Stimulated activated CD4-positive, alpha-beta T cell treated with anti-CD3 and anti-CD28 coated beads, TNF-alpha, amount 100 ng/mL, for 48 hours (primary cell): Measurements from ENCODE around the gene PSAPL1.
"Not testable (repeated sequence)": the region's sequence is repeated elsewhere in the genome, so short reads cannot be mapped to it uniquely, and the experiment has no call there.

Experiments
- DNase-seq, 3 donors: peaks; one replicate each; pipeline ENCODE4 v3.0.0-alpha.2; 2020; ENCODE audit warnings: low read depth in 3 of 3

Gene PSAPL1

DNA sequence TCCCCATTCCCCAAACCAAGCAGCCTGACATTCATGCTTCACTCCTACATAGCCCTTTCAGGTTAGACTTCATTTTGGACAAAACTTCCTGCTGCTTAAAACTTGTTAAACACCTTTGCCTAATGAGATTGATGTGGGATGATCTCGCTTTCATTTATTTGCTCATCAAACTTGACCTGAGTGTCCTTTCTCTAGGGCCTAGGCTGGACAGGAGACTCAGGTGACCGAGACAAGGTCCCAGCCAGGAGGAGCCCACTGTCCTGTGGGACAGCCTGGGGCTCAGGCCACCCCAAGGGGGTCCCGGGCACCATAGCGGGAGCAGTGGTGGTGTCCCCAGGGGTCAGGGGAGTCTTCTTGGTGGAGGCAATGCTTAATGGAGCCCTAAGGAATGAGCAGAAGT is 23.7 kb upstream of the PSAPL1 start:
- DNase-seq = no peak

GRCh38 chr4:7458066-7458425 is 23.3 kb upstream of the PSAPL1 start:
- DNase-seq = no peak

- DNase-seq = no peak
These were observed 22.7 kb upstream of the PSAPL1 start for GRCh38 chr4:7457201-7458065.

GRCh38 chr4:7452802-7453201 is 18.1 kb upstream of the PSAPL1 start:
- DNase-seq = not testable (repeated sequence)

- DNase-seq = no peak
These were observed 17.1 kb upstream of the PSAPL1 start for GRCh38 chr4:7451800-7452199.

DNA sequence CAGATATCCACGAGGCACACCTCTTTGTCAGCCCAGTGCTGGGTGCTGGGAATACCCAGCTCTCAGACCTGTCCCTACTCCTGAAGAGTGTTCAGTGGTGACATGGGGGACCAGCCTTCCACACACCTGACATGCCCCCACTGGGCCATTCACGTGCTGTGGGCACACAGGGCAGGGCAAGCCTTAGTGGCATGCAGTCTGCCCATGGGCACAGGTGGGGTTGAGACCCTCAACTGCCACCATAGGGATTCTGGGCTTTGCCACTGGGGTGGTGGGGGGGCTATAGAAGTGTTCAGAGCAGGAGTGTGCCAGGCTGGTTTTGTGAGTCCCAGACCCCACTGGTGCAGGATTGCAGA is 16.7 kb upstream of the PSAPL1 start:
- DNase-seq = no peak

DNA sequence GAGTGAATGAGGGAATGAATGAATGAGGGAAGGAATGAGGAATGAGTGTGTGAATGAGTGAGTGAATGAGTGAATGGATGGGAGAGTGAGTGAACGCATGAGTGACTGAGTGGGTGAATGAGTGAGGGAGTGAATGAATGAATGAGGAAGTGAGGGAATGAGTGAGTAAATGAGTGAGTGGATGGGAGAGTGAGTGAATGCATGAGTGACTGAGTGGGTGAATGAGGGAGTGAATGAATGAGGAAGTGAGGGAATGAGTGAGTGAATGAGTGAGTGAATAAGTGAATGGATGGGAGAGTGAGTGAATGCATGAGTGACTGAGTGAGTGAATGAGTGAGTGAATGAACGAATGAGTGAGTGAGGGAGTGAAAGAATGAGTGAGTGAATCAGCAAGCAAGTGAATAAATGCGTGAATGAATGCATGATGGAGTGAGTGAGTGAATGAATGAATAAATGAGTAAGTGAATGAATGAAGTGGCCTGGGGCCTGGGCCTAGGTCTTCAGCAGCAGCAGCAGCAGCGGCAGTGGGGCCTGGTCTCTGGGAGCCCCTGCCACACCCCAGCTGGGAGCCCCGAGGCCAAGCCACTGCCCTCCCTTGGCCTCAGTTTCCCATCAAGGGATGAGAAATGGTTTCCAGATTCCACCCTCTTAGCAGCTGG is 16.2 kb upstream of the PSAPL1 start:
- no peak for DNase-seq

GRCh38 chr4:7448036-7448435 is 13.3 kb upstream of the PSAPL1 start:
- DNase-seq = no peak

DNA sequence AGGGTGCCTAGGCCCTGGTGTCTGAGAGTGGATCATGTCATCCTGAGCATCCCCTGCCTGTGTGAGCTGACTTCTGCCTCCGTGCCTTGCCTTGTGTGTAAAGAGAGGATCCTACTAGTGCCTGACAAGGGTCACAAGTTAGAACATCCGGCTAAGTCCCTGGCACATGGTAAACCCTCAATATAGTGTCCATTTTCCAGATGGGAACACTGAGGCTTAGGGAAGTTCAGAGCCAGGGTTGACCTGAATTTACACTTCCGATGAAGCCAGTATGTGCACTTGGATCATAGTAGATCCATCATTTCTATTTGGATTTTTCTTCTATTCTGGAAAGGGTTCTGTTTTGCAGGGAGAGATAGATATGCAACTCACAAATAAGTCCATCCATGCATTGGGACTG is 12.5 kb upstream of the PSAPL1 start:
- no peak for DNase-seq

DNA sequence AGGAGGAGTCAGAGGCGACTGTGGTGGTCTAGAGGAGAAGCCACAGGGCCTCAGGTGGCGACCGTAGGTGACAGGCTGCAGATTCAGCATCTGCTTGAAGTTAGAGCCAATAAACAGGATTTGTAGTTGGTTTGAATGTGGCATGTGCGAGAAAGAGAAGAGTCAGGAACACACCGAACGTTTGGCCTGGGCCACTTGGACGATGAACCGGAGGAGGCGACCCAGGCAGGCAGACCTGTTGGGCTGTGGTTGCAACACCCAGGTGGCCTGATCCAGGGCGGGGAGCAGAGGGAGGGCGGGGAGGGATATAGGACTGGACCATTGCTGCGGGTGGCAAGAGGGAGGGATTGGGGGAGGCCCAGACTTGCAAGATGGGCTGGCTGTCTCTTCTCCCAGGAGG is 10.0 kb upstream of the PSAPL1 start:
- no peak for DNase-seq

DNA sequence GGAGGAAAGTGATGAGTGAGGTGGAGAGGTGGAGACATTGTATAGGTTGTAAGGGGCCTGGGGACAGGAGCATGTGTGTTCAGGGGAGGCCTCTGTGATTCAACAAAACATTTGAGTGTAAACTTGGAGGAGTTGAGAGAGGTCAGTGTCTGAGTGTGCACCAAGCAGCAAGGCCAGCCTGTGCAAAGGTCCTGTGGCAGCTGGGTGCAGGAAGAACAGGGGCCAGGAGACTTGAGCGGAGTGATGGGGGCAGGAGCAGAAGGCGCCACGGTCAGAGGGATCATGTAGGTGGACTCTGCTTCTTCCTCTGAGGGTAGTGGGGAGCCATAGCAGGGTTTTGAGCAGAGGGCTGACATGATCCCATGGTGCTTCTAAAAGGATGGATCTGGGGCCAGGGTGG is 9.6 kb upstream of the PSAPL1 start:
- no peak for DNase-seq

- DNase-seq = no peak
These were observed 7.9 kb upstream of the PSAPL1 start for GRCh38 chr4:7442574-7443162.

- DNase-seq = no peak
These were observed 6.5 kb upstream of the PSAPL1 start for GRCh38 chr4:7441201-7441600.

DNA sequence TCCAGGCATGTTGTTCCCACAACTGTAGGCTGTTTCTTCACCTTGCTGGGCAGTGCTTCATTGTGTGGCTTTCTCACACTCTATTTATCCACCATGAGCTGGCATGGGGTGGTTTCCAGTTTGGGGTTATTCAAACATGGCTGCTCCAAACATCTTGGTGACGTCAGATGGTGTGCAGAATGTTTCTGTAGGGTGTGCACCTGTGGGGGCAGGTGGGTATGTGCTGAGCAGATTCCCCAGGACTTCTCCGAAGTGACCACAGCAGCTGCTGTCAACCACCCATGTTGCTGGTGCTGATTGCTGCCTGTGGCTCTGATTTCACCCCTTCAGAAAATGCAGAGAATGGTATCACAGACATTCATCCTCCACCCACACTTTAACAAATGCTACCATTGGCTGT is 5.0 kb upstream of the PSAPL1 start:
- no peak for DNase-seq

GRCh38 chr4:7436256-7436655 is 1.5 kb upstream of the PSAPL1 start:
- no peak for DNase-seq

DNA sequence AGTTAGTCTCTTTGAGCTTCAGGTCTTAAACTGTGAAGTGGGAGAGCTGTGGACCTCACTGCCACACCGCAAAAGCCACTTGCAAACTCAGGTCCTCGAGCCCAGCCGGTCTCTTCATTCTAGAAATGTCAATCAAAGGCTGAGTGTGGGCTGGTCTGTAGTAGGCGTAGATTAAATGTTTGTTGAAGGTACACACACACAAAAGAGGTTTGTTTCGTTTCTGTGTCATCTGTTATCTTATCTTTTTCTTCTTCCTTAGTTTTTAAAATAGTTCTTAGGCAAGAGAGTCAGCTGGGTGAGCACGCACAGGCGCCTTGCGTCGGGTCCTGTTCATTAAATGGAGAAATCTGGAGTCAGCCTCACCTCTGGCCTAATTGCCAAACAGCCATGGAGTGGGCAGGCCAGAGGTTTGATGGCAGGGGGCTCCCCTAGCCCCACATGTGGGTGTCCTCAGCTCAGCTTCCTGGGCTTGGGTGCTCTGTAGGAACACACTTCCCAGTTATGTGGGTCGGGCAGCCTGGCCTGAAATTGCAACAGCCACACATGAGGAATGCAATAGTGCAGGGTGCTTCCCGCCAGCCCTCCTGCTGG is 836 bp upstream of the PSAPL1 start:
- DNase-seq = no peak

- DNase-seq = no peak
These were observed 477 bp downstream of the PSAPL1 start for GRCh38 chr4:7434141-7434765.

DNA sequence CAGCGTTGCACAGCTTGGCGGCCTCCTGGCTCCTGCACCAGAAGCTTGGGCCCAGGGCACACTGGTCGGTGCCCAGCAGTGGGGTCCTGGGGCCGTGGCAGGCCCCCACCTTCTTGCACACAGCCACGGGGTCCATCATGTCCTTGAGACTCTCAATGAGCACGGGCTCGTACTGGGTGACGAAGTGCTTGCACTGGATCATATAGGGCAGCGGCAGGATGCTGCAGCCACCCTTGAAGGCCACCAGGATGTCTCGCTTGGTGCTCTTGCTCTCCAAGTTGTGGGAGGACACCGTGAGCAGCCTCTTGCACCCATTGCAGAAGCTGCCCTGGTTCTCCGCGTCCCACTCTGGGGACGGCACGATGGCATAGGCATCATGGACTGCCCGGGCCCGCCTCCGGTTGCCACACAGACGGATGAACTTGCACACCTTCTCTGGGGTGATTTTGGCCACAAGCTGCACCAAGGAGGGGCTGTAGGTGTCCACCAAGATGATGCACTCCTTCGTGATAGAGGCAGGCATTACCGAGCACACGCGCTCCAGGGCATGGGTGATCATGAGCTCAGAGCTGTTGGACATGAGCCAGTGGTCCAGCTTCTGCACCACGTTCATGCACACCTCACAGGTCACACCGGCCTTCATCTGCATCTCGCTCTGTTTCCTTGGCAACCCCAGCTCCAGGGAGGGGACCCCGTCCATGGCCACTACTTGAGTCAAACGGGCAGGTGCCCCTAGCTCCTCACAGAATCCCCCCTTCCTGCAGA is 1.2 kb downstream of the PSAPL1 start:
- DNase-seq = no peak

- no peak for DNase-seq
These were observed 2.0 kb downstream of the PSAPL1 start for GRCh38 chr4:7432531-7433375.

DNA sequence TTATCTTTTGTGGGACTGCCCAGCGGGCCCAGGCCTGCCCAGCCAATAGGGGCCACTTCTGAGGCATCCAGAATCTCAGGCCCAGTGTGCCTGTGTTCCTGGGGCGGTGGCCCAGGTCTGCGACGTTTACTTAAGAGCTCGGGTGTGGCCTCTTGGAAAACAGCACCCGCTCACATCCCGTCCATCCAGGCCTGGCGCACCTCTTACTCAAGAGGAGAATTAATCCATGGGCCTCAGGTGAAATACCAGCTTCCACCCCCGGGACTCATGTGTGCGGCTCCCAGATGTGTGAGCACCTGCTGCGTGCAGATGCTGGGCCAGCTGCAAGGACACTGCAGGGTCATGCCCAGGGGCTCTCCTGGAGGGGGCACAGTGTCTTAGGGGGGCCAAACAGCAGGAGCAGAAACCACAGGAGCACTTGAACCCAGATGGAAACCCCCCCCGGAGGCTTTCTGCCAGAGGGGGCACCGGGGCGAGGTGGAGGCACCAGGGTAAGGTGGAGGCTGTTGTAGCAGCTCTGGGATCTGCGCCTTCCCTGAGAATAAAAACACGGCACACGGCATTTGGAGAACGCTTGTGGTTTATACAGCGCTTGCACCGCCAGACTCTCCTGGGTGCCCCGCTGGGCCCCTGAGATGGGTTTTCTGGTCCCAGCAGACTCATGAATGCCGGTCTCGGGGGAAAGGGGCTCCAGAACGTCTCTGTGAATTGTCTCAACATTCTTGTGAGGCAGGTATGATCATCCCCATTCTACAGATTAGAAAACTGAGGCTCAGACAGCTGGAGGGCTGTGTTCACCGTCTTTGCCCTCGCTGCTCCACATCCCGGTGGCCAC is 2.8 kb downstream of the PSAPL1 start:
- DNase-seq = no peak
